Raji (cell line): Measurements from ENCODE around the gene CREB3.

Source experiments
- POLR2A ChIP-seq: IDR thresholded peaks from 2 replicates; pipeline ENCODE4 v1.6.1; 2011; ENCODE audit warnings: low read depth, low read length, control low read depth; ENCODE audit not compliant: insufficient read depth

CREB3 gene

GRCh38 chr9:35763181-35763580 is 30.7 kb downstream of the CREB3 start:
- TF ChIP-seq POLR2A: no peak

GRCh38 chr9:35763803-35764202 is 31.3 kb downstream of the CREB3 start:
- TF ChIP-seq POLR2A: no peak

GRCh38 chr9:35766997-35767396 is 34.5 kb downstream of the CREB3 start:
- TF ChIP-seq POLR2A: no peak

- no peak for TF ChIP-seq POLR2A
Observed at GRCh38 chr9:35767458-35767857, 35.0 kb downstream of the CREB3 start.

- no peak for TF ChIP-seq POLR2A
Observed at GRCh38 chr9:35769763-35770162, 37.3 kb downstream of the CREB3 start.

GRCh38 chr9:35771075-35771433 is 38.6 kb downstream of the CREB3 start:
- no peak for TF ChIP-seq POLR2A

GRCh38 chr9:35771534-35771933 is 39.1 kb downstream of the CREB3 start:
- no peak for TF ChIP-seq POLR2A

- TF ChIP-seq POLR2A: no peak
Observed at GRCh38 chr9:35771943-35772342, 39.5 kb downstream of the CREB3 start.

- TF ChIP-seq POLR2A: no peak
Observed at GRCh38 chr9:35774907-35775635, 42.6 kb downstream of the CREB3 start.

- TF ChIP-seq POLR2A: no peak
Observed at GRCh38 chr9:35776018-35776417, 43.6 kb downstream of the CREB3 start.

- TF ChIP-seq POLR2A: no peak
Observed at GRCh38 chr9:35778496-35778895, 46.0 kb downstream of the CREB3 start.

GRCh38 chr9:35781066-35781465 is 48.6 kb downstream of the CREB3 start:
- no peak for TF ChIP-seq POLR2A

GRCh38 chr9:35783418-35783817 is 51.0 kb downstream of the CREB3 start:
- no peak for TF ChIP-seq POLR2A
